ENCODE measurements around the gene MMP24.

Gene MMP24

DNA sequence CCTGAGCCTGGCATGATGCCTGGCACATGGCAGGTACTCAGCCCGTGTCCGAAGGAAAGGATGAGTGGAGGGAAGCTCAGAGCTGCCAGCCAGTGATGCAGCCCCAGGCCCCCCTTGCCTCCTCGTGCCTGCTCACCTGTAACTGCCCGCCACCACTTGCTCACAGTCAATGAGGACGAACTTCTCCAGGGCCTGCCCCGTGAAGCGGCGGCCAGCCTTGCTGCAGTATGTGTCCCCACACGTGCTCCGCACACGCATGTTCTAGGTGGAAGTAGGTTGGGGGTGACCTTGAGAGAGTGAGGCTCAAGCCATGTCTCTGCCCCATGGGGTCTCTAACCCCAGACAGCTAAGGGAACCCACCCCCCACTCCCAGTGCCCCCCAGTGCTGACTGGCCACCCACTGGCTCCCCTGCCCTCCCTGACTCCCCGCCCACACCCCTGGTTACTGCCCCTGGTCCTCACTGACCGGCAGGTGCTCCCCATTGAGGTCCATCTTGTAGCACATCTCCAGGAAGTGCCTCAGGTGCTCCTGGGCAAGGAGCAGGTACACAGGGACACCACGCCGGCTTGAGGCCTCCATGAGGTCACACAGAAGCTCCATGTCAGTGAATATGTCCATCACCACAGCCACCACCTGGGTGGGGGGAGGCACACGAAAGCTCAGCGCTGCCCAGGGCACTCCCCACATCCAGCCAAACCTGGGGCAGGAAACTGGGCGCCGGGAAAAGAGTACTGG, 62.0 kb downstream of the MMP24 start:
- H3K27ac ChIP-seq (ENCODE audit: low read length), result no peak overlapping the region
- peaks cover 10% of the 10 kb centered on the region for H3K4me1 ChIP-seq (ENCODE audit: low read length)
- H2AFZ ChIP-seq (ENCODE audit: low read depth, low read length), result no peak overlapping the region
- peaks cover 11% of the 10 kb centered on the region for H3K79me2 ChIP-seq (ENCODE audit: low read length)
- H3K9me3 ChIP-seq (ENCODE audit: insufficient read depth, low read length), result no peaks in the 10 kb centered on the region
- no peak for TF ChIP-seq EZH2phosphoT487 (IDR thresholded peaks at IDR 0.05; ENCODE audit: low read depth)
- TF ChIP-seq, protein P1, sequence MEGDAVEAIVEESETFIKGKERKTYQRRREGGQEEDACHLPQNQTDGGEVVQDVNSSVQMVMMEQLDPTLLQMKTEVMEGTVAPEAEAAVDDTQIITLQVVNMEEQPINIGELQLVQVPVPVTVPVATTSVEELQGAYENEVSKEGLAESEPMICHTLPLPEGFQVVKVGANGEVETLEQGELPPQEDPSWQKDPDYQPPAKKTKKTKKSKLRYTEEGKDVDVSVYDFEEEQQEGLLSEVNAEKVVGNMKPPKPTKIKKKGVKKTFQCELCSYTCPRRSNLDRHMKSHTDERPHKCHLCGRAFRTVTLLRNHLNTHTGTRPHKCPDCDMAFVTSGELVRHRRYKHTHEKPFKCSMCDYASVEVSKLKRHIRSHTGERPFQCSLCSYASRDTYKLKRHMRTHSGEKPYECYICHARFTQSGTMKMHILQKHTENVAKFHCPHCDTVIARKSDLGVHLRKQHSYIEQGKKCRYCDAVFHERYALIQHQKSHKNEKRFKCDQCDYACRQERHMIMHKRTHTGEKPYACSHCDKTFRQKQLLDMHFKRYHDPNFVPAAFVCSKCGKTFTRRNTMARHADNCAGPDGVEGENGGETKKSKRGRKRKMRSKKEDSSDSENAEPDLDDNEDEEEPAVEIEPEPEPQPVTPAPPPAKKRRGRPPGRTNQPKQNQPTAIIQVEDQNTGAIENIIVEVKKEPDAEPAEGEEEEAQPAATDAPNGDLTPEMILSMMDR (IDR thresholded peaks at IDR 0.05; ENCODE audit: low read depth, low read length), result no peak
- H3K36me3 ChIP-seq (replicated peaks; ENCODE audit: low read depth, low read length), result no peaks in the 10 kb centered on the region
- H3K4me2 ChIP-seq (ENCODE audit: low read length), result no peak overlapping the region
- H3K9ac ChIP-seq (ENCODE audit: low read length), result no peak overlapping the region
- H3K27me3 ChIP-seq (ENCODE audit: low read depth, low read length), result no peaks in the 10 kb centered on the region
- H3K4me3 ChIP-seq (ENCODE audit: low read length), result no peak overlapping the region
- no peaks in the 10 kb centered on the region for H4K20me1 ChIP-seq (ENCODE audit: insufficient read depth, low read length)

DNA sequence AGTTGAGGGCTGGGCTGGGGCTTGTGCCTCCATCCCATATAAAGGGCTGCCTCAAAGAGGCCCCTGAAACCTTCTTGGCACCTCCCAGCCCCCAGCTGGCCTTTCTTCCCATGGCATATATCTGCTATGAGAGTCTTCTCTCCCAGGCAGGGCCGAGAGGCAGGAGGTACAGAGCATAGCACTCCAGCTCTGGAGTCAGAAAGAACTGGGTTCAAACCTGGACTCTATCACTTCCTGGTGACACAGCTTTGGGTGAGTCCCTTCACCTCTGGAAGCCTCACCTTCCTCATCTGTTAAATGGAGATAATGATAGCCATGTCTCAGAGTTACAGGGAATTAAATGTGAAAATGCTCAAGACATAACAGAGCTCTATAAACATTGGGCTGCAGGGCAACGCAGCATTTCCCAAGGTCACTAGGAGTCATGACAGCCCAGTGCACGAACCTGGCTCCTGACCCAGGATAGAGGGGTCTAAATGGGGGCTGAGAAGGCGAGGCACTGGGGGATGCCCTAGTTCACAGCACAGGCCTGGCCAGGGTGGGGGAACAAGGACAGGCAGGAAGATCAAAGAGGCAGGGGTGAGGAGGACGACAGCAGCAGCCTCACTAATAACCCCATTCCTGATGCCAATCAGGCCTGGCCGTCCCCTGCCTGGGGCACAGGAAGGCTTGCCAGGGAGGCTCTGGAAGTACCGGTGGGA, 63.8 kb downstream of the MMP24 start:
- no peak overlapping the region for H3K4me3 ChIP-seq (ENCODE audit: low read length)
- H3K27ac ChIP-seq (ENCODE audit: low read length), result no peak overlapping the region
- no peak overlapping the region for H2AFZ ChIP-seq (ENCODE audit: low read depth, low read length)
- no peaks in the 10 kb centered on the region for H3K9me3 ChIP-seq (ENCODE audit: insufficient read depth, low read length)
- no peaks in the 10 kb centered on the region for H4K20me1 ChIP-seq (ENCODE audit: insufficient read depth, low read length)
- H3K36me3 ChIP-seq (replicated peaks; ENCODE audit: low read depth, low read length), result no peaks in the 10 kb centered on the region
- H3K79me2 ChIP-seq (ENCODE audit: low read length), result no peaks in the 10 kb centered on the region
- H3K9ac ChIP-seq (ENCODE audit: low read length), result no peak overlapping the region
- no peaks in the 10 kb centered on the region for H3K27me3 ChIP-seq (ENCODE audit: low read depth, low read length)
- TF ChIP-seq EZH2phosphoT487 (IDR thresholded peaks at IDR 0.05; ENCODE audit: low read depth), result no peak
- TF ChIP-seq, protein P1 (IDR thresholded peaks at IDR 0.05; ENCODE audit: low read depth, low read length), result no peak
- no peak overlapping the region for H3K4me2 ChIP-seq (ENCODE audit: low read length)
- H3K4me1 ChIP-seq (ENCODE audit: low read length), result peaks cover 6% of the 10 kb centered on the region

DNA sequence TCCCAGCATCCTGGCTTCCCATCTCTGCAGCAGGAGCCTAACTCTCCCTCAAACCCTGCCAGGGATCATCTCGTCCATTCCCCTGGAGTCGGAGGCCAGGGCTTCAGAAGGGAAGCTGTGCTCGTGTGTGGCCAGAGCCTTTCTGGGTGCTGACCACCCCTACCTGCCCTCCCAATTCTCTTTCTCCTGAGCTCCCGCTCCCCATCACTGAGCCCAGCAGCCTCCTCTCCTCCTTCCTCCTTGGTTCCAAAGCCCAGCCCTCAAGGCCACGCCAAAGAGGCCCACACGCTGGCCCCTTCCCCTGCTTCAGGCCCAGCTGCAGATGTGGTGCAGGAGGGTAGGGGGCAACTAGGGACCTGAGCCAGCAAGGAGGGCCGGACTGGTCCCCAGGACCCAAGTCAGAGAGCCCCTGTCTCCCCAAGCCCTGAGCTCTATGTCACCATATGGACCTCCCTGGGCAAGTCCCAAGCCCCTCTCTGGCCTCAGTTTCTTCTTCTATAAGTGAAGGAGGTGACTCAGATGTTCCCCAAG, 64.5 kb downstream of the MMP24 start:
- Histone ChIP-seq H3K4me1 (ENCODE audit: low read length) (peaks cover under 1% of the 10 kb centered on the region; the same call in 1 of the 2 replicates), H2AFZ (ENCODE audit: low read depth, low read length) (no peak overlapping the region), H3K79me2 (ENCODE audit: low read length) (no peaks in the 10 kb centered on the region), H3K9me3 (ENCODE audit: insufficient read depth, low read length) (no peaks in the 10 kb centered on the region), H3K27ac (ENCODE audit: low read length) (no peak overlapping the region), H4K20me1 (ENCODE audit: insufficient read depth, low read length) (no peaks in the 10 kb centered on the region), H3K9ac (ENCODE audit: low read length) (no peak overlapping the region), H3K36me3 (replicated peaks; ENCODE audit: low read depth, low read length) (no peaks in the 10 kb centered on the region), H3K4me3 (ENCODE audit: low read length) (no peak overlapping the region), H3K4me2 (ENCODE audit: low read length) (no peak overlapping the region), H3K27me3 (ENCODE audit: low read depth, low read length) (no peaks in the 10 kb centered on the region)
- TF ChIP-seq, protein P1 (IDR thresholded peaks at IDR 0.05; ENCODE audit: low read depth, low read length), result no peak
